H9 (cell line): ENCODE measurements around the gene RRP15. TPM values are rescaled to one million over a fixed set of nuclear protein-coding genes. Genes with fewer than 3 reads are reported as not detected.

Experiments used
- DNase-seq: peaks from one replicate; pipeline ENCODE4 v3.0.0-alpha.2; 2017
- H2AFZ ChIP-seq: one replicate; pipeline ENCODE4 v1.6.1; 2013; ENCODE audit warnings: mild to moderate bottlenecking, low read length, control low read depth, moderate library complexity
- H2AK5ac ChIP-seq: 2 replicates; pipeline ENCODE4 v1.6.1; 2013; ENCODE audit warnings: low read length, control low read depth, mixed read lengths; ENCODE audit not compliant: insufficient read length
- H2BK120ac ChIP-seq: one replicate; pipeline ENCODE4 v1.6.1; 2013; ENCODE audit warnings: low read depth, mild to moderate bottlenecking, low read length, control low read depth, inconsistent platforms; ENCODE audit not compliant: poor library complexity, severe bottlenecking
- H2BK12ac ChIP-seq: 2 replicates; pipeline ENCODE4 v1.6.1; 2013; ENCODE audit warnings: low read length, control low read depth, mixed read lengths, low read depth; ENCODE audit not compliant: insufficient read length
- H2BK15ac ChIP-seq: 2 replicates; pipeline ENCODE4 v1.6.1; 2013; ENCODE audit warnings: low read depth, low read length, control low read depth
- H2BK20ac ChIP-seq: one replicate; pipeline ENCODE4 v1.6.1; 2013; ENCODE audit warnings: low read depth, mild to moderate bottlenecking, low read length, control low read depth, inconsistent platforms; ENCODE audit not compliant: poor library complexity, severe bottlenecking
- H2BK5ac ChIP-seq: 2 replicates; pipeline ENCODE4 v1.6.1; 2013; ENCODE audit warnings: low read length, control low read depth, mixed read lengths; ENCODE audit not compliant: insufficient read length
- H3K14ac ChIP-seq: 2 replicates; pipeline ENCODE4 v1.6.1; 2013; ENCODE audit warnings: low read length, control low read depth; ENCODE audit not compliant: insufficient read depth
- H3K18ac ChIP-seq: 2 replicates; pipeline ENCODE4 v1.6.1; 2013; ENCODE audit warnings: low read depth, mild to moderate bottlenecking, mixed read lengths, low read length, control low read depth; ENCODE audit not compliant: insufficient read length
- H3K23ac ChIP-seq: 2 replicates; pipeline ENCODE4 v1.6.1; 2013; ENCODE audit warnings: low read length, control low read depth, mixed read lengths, low read depth; ENCODE audit not compliant: insufficient read length
- H3K23me2 ChIP-seq: 2 replicates; pipeline ENCODE4 v1.6.1; 2013; ENCODE audit warnings: low read depth, mild to moderate bottlenecking, mixed read lengths, low read length, control low read depth; ENCODE audit not compliant: insufficient read length, poor library complexity, severe bottlenecking
- H3K27ac ChIP-seq: 2 replicates; pipeline ENCODE4 v1.5.1; 2013; ENCODE audit warnings: low read length, control low read depth, mixed read lengths, low read depth; ENCODE audit not compliant: insufficient read length
- H3K27me3 ChIP-seq: 2 replicates; pipeline ENCODE4 v1.6.1; 2013; ENCODE audit warnings: low read length, control low read depth, inconsistent platforms; ENCODE audit not compliant: insufficient read depth
- H3K4ac ChIP-seq: 2 replicates; pipeline ENCODE4 v1.6.1; 2013; ENCODE audit warnings: low read depth, mild to moderate bottlenecking, control low read depth, inconsistent platforms, low read length, moderate library complexity
- H3K4me1 ChIP-seq: 2 replicates; pipeline ENCODE4 v1.6.1; 2013; ENCODE audit warnings: low read length, control low read depth, inconsistent platforms; ENCODE audit not compliant: insufficient read depth
- H3K4me2 ChIP-seq: 2 replicates; pipeline ENCODE4 v1.6.1; 2013; ENCODE audit warnings: low read length, control low read depth, mixed read lengths; ENCODE audit not compliant: insufficient read length, insufficient read depth
- H3K56ac ChIP-seq: 2 replicates; pipeline ENCODE4 v1.6.1; 2013; ENCODE audit warnings: low read depth, mild to moderate bottlenecking, mixed read lengths, low read length, control low read depth; ENCODE audit not compliant: insufficient read length
- H3K79me1 ChIP-seq: 2 replicates; pipeline ENCODE4 v1.6.1; 2013; ENCODE audit warnings: low read depth, mild to moderate bottlenecking, moderate library complexity, low read length, control low read depth, inconsistent platforms; ENCODE audit not compliant: insufficient read depth, poor library complexity, severe bottlenecking
- H3K79me2 ChIP-seq: 2 replicates; pipeline ENCODE4 v1.6.1; 2013; ENCODE audit warnings: low read length, control low read depth, inconsistent platforms; ENCODE audit not compliant: insufficient read depth
- H3K9ac ChIP-seq: 2 replicates; pipeline ENCODE4 v1.6.1; 2013; ENCODE audit warnings: low read length, control low read depth, mixed read lengths; ENCODE audit not compliant: insufficient read length; ENCODE audit errors: extremely low read depth
- H3K9me3 ChIP-seq: one replicate; pipeline ENCODE4 v1.6.1; 2013; ENCODE audit warnings: low read depth, low read length, inconsistent platforms; ENCODE audit not compliant: control insufficient read depth
- H3T11ph ChIP-seq: one replicate; pipeline ENCODE4 v1.6.1; 2013; ENCODE audit warnings: mild to moderate bottlenecking, low read length, control low read depth, inconsistent platforms
- H4K20me1 ChIP-seq: one replicate; pipeline ENCODE4 v1.6.1; 2013; ENCODE audit not compliant: control insufficient read depth, insufficient read length, insufficient read depth
- H4K5ac ChIP-seq: 2 replicates; pipeline ENCODE4 v1.6.1; 2013; ENCODE audit warnings: low read depth, mild to moderate bottlenecking, mixed read lengths, low read length, control low read depth; ENCODE audit not compliant: insufficient read length
- H4K8ac ChIP-seq: replicated peaks from 2 replicates; pipeline ENCODE4 v1.6.1; 2013; ENCODE audit warnings: low read length, control low read depth, mixed read lengths, low read depth; ENCODE audit not compliant: insufficient read length
- H4K91ac ChIP-seq: 2 replicates; pipeline ENCODE4 v1.6.1; 2013; ENCODE audit warnings: low read depth, mild to moderate bottlenecking, moderate library complexity, mixed read lengths, low read length, control low read depth; ENCODE audit not compliant: insufficient read length
- H3K27ac Mint-ChIP-seq, 3 experiments: 2 replicates in 2 of 3; 3 replicates in 1 of 3; pipeline ENCODE4 v1.8.0; 2020 to 2021; ENCODE audit warnings: mixed read lengths in 3 of 3, mild to moderate bottlenecking in 1 of 3, moderate library complexity in 1 of 3
- H3K27me3 Mint-ChIP-seq: 2 replicates; pipeline ENCODE4 v1.8.0; 2021; ENCODE audit warnings: low read depth, mild to moderate bottlenecking, moderate library complexity, mixed read lengths
- H3K36me3 Mint-ChIP-seq, 3 experiments: 2 replicates in 2 of 3; 3 replicates in 1 of 3; pipeline ENCODE4 v1.8.0; 2020 to 2021; ENCODE audit warnings: low read depth in 3 of 3, mixed read lengths in 3 of 3; ENCODE audit not compliant: insufficient read depth in 1 of 3
- H3K4me1 Mint-ChIP-seq, 2 experiments: 2 replicates each; pipeline ENCODE4 v1.8.0; 2020; ENCODE audit warnings: mixed read lengths in 2 of 2
- H3K4me3 Mint-ChIP-seq, 2 experiments: 2 replicates in 1 of 2; 3 replicates in 1 of 2; pipeline ENCODE4 v1.8.0; 2020 to 2021; ENCODE audit warnings: mild to moderate bottlenecking in 2 of 2, mixed read lengths in 2 of 2, moderate library complexity in 1 of 2
- H3K9me3 Mint-ChIP-seq, 2 experiments: 2 replicates in 1 of 2; 3 replicates in 1 of 2; pipeline ENCODE4 v1.8.0; 2020; ENCODE audit warnings: mild to moderate bottlenecking in 2 of 2, mixed read lengths in 2 of 2, moderate library complexity in 1 of 2
- CTCF ChIP-seq: fragments of 200-600 bp; sonication (generic); conservative IDR thresholded peaks from 3 replicates; pipeline ENCODE4 v1.8.0; 2021; ENCODE audit warnings: antibody characterized with exemption, mild to moderate bottlenecking
- WGBS: extraction: QIAGEN DNeasy Blood & Tissue Kit; methylation state at CpG from one replicate; pipeline ENCODE4 v1.1.7; 2013; ENCODE audit warnings: missing lambda C conversion rate, low lambda C conversion rate, mixed read lengths; ENCODE audit not compliant: insufficient read length; ENCODE audit errors: extremely low coverage; 5-methylcytosine and 5-hydroxymethylcytosine counted together
- total RNA-seq: library from RNA; stranded (reverse); gene quantifications from 2 replicates; pipeline ENCODE4 v1.2.1, GENCODE V29; 2021

RRP15 gene
- total RNA-seq, 1 experiment from 2014 or later = 48.7 TPM

GRCh38 chr1:218352075-218352438 is 67.0 kb downstream of the RRP15 start:
- Histone ChIP-seq H3K56ac (no peak overlapping the region), H2BK120ac (no peak overlapping the region), H4K20me1 (no peaks in the 10 kb centered on the region), H2BK5ac (no peak overlapping the region), H2BK15ac (no peak overlapping the region), H4K5ac (no peak overlapping the region), H3K14ac (no peak overlapping the region), H4K91ac (no peak overlapping the region), H4K8ac (no peak overlapping the region), H2AK5ac (no peak overlapping the region), H3K23me2 (peaks cover 5% of the 10 kb centered on the region), H3K23ac (no peak overlapping the region), H3K79me2 (no peaks in the 10 kb centered on the region), H3K18ac (no peak overlapping the region), H3K4me2 (no peak overlapping the region), H2BK20ac (no peak overlapping the region), H3K9me3 (no peaks in the 10 kb centered on the region), H2AFZ (no peak overlapping the region), H3K27ac (no peak overlapping the region), H3K4me1 (no peaks in the 10 kb centered on the region), H3T11ph (no peak overlapping the region), H3K9ac (no peak overlapping the region), H2BK12ac (no peak overlapping the region), H3K27me3 (no peaks in the 10 kb centered on the region), H3K4ac (no peak overlapping the region), H3K79me1 (no peaks in the 10 kb centered on the region)
- no peak overlapping the region for H3K4me3 Mint-ChIP-seq
- no peak overlapping the region for H3K27ac Mint-ChIP-seq
- no peaks in the 10 kb centered on the region for H3K9me3 Mint-ChIP-seq
- peaks cover 23 to 30% of the 10 kb centered on the region in 2 experiments for H3K4me1 Mint-ChIP-seq
- WGBS = no CpG with 5 or more reads among the region's 8 CpGs
- no peak for DNase-seq
- H3K27me3 Mint-ChIP-seq = no peaks in the 10 kb centered on the region; the same call in 1 of the 2 replicates
- no peaks in the 10 kb centered on the region for H3K36me3 Mint-ChIP-seq
- TF ChIP-seq CTCF = no peak
